GM12892 (cell line): Measurements from ENCODE around the gene SH3GL3.

Source experiments
- DNase-seq: peaks from one replicate; pipeline ENCODE4 v3.0.0; 2011; ENCODE audit not compliant: insufficient read length
- FAIRE-seq: peaks from 2 replicates; lab custom pipeline; 2011; peaks lifted over from hg19 to GRCh38; lab: Jason Lieb, UNC
- POLR2A ChIP-seq: IDR thresholded peaks from 2 replicates; pipeline ENCODE4 v1.6.1; 2011; ENCODE audit warnings: low read depth, low read length, control low read depth
- POLR2AphosphoS5 ChIP-seq: IDR thresholded peaks from 2 replicates; pipeline ENCODE4 v1.6.1; 2011; ENCODE audit warnings: low read depth, low read length, control low read depth
- TAF1 ChIP-seq: IDR thresholded peaks from 2 replicates; pipeline ENCODE4 v1.6.1; 2011; ENCODE audit warnings: low read depth, mild to moderate bottlenecking, control low read depth, low read length, borderline replicate concordance

SH3GL3 gene

DNA sequence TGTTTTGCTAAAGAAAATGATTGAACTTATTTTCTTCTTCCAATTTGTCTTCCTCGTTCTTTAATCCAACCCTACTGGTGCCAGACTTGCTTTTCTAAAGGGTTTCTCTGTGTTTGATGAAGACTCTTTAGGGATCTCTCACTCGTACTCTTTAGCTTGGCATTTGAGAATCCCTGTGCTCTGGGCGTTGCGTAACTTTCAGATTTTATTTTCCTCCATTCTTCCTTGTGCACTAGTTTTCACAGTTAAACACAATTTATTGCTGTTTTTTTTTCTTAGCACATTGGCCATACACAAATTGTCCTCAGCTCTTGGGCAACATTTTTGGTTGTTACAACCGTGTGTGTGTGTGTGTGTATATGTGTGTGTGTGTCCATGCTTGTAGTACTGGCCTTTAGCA is 111.0 kb downstream of the SH3GL3 start:
- FAIRE-seq: no peak
- no peak for TF ChIP-seq POLR2A
- no peak for DNase-seq

DNA sequence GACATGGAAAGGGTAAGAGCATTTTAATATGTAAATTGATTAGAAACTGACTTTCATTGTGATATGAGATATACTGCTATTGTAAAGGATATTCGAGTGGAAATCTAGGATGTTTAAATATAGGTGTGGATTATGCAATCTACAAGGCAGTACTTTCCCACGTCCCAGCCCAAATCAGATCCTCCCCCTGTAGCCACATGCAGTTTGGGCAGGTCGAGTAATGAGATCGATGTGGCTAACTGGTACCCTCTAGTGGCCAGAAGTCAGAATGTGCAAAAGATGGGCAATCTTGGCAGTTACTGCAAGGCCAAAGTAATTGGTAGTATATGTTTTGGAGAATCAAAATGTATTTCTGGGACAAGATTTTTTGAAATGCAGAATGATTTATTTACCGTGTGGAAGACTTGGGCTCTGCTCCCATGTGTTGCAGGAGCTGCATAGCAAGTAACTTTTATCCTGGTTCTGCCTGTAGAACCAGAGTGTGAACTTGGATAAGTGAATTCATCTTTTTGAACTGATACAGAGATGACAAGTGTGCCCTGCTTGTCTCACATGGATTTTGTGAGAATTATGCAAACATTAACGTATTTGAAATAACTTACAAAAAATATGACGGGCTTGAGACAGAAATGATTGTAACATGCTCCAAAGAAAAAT is 112.3 kb downstream of the SH3GL3 start:
- FAIRE-seq (peak; percentile 97), DNase-seq (peak; percentile 33)
- no peak for TF ChIP-seq TAF1
- no peak for TF ChIP-seq POLR2A
- TF ChIP-seq POLR2AphosphoS5: no peak

DNA sequence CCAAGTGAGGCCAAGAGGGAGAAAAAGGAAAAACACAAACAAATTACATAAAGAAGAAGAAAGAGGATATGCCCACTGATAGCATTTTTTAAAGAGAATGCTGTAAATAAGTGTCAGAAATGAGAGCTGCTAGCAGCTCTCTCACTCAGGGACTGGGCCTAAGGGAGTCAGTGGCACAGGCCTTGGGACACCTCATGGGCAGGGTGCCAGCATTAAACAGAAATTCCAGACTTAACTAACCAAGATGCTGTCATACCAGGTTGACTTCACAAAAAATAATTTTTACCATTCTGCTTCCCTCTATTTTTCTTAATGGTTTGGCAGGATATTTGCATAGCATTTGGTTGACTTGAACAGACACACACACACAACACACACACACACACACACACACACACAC is 114.5 kb downstream of the SH3GL3 start:
- no peak for TF ChIP-seq POLR2AphosphoS5
- no peak for TF ChIP-seq TAF1
- no peak for TF ChIP-seq POLR2A
- no peak for DNase-seq
- no peak for FAIRE-seq

DNA sequence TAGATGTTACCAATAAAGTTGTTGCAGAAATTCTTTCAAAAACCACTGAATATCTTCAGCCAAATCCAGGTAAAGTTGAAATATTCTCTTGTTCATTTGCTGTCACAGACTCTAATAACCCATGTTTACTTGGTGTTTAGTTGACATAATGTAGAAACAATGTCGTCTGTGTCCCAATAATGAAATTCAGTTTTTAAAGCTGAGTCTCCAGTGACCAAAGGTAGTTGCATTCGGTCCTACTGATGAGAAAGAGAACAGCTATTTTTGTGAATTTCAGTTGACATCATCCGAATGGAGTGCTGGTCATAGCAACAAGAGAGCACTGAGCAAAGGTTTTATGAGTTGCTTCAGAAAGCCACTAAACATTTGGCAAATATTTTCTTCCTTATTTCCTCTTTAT is 118.0 kb downstream of the SH3GL3 start:
- TF ChIP-seq TAF1 (no peak), POLR2A (no peak), POLR2AphosphoS5 (no peak)
- DNase-seq (no peak), FAIRE-seq (no peak)

DNA sequence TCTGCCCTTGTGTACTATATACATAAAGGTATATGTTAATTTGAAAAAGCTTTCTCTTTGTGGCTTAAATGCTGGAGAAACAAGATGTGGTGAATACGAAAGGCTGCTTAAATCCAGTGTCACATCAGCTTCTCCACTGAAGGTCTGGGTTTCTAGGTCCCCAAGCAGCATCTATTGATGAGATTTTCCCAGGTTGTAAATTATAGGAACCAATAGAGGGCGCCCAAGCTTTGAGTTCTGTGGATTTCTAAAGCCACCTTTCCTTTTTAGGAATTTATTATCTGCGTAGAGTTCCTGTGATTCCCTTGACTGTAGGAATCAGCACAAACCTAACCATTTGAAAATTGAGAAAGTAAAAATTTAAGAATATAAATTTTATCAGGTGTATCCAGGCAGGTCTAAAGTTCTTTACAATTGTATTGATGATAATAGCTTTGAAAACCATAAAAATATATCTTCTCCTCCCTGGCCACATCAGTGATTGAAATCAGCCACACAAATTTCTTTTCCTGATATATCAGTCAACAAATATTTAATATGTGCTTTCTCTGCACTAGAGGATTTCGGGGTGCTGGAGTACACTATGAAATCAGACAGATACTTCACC is 118.5 kb downstream of the SH3GL3 start:
- FAIRE-seq (peak; percentile 77), DNase-seq (no peak)
- TF ChIP-seq POLR2AphosphoS5 (no peak), POLR2A (no peak), TAF1 (no peak)

DNA sequence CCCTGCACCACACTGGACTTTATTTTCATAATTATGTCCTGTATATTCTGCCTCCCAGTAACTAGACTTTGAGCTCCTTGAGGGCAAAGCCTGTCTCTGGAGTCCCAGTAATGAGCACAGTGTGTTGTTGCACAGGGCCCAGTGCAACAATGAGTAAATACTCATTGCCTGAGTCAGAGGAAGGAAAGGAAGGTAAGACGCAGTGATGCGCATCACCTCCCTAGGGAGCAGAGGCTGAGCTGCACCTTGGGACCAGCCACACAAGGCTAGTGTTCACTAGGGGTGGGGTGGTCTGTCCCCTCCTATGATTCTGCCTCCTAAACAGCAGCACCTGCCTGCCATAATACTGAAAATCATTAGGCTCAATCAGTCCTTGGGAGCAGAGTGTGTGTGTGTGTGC is 120.2 kb downstream of the SH3GL3 start:
- TF ChIP-seq POLR2AphosphoS5 (no peak), POLR2A (no peak), TAF1 (no peak)
- DNase-seq: no peak
- FAIRE-seq: no peak

DNA sequence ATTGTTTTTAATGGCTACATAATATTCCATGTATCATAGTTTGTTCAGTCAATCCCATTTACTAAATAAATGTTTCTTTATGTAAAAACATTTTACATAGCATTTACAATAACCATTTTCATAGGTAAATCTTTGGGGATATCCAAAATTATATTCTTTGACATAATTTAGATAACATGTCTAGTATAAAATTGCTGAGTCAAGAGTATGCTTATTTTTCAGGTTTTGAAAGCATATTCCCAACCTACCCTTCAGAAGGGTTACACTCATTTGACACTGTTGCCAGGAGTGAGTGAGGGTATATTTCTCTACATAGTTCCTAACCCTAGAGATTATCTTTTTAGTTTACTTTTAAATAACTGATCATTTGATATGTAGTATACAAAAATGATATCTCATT is 122.2 kb downstream of the SH3GL3 start:
- TF ChIP-seq TAF1 (no peak), POLR2AphosphoS5 (no peak), POLR2A (no peak)
- FAIRE-seq: no peak
- DNase-seq: no peak

DNA sequence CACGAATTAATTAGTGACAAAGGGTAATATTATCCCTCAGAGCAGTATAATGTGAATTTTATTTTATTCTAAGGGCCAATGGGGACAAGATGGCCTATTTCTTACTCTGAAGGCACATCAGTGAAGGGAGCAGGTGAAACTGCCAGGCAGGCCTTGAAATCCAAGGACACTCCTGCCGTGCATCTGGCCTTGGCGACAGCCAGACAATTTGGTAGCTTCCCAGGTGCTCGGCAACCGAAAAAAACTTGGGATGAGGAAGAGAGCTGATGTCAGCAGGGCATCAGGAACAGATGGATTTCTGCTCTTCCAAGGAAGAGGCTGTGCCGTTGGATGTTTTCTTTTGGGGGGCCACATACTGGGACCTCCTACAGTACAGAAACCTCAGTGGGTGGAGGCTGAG is 123.6 kb downstream of the SH3GL3 start:
- DNase-seq (no peak), FAIRE-seq (no peak)
- TF ChIP-seq POLR2A: no peak
- TF ChIP-seq POLR2AphosphoS5: no peak
- TF ChIP-seq TAF1: no peak

DNA sequence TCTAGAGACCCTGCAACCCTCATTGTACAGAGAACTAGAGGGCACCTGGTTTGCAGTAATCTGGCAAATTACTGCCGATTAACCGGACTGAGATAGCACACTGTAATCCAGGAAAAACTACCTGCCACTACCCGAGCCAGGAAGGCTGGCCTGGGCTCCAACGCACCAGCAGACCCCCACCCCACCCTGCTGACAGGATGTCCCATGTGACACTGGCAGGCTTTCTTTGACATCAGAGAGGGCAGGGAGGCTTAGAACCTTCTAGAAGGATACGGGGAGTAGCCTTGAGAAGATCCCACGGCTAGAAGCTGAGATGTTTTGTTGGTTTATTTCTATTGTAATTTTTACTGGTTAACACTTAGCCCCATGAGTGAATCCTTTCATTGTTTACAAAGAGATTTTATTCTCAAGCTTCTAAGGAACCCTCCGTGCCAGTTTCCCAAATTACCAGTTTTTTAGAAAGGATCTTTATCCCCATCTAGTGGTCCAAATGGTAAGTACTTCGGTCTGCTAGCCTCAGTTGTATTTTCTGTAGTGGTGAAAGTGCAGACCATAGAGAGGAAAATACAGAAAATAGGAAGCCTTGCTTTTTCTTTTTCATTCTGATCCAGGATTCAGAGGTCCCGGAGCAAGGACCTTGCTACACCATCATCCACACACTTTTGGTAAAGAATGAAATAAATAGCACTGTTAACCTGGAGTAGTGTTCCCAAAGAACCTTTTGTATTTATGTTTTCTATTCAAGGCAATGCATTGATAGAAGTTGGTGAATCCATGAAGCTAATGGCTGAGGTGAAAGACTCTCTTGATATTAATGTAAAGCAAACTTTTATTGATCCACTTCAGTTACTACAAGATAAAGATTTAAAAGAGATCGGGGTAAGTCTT is 124.9 kb downstream of the SH3GL3 start:
- FAIRE-seq (peak; percentile 82), DNase-seq (no peak)
- TF ChIP-seq TAF1 (no peak), POLR2A (no peak), POLR2AphosphoS5 (no peak)

DNA sequence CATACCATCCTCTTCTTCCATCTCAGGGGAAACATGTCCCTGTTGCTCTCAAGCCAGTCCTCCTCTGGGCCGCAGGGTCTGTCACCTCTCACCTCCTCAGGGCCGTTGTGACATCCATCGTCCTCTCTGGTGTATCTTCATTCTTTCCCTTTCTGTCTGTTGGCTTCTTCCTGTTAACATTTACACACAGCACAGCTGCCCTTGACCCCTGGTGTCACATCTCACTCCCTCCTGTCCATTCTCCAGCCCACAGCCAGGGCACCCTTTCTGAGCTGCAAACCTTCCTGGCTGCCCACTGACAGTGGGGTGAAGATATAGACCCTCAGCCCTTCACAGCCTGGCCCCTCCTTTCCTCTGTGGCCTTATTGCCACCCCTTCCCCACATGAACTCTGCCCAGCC is 127.2 kb downstream of the SH3GL3 start:
- TF ChIP-seq POLR2A: no peak
- no peak for TF ChIP-seq TAF1
- TF ChIP-seq POLR2AphosphoS5: no peak
- FAIRE-seq (no peak), DNase-seq (no peak)

DNA sequence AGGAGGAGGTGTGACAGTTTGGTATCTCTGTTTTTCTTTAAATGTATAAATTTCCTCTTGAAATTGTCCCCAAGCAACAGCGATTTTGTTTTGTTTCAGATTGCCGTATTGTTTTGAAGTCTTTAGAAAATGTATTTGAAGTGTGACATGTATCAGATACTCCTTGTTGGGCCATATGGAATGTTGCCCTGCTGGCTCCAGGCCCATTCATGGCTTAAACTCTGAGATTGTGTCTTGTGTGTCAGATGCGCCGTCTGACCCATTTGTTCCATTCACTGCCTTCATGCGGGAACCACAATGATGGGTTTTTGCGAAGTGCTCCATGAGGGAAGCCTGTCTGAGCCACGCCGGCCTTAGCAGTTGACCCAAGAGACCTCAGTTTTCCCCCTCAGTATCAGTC is 131.6 kb downstream of the SH3GL3 start:
- FAIRE-seq: no peak

More for the DNA sequence above, 131.6 kb downstream of the SH3GL3 start:
- DNase-seq: no peak
- TF ChIP-seq TAF1 (no peak), POLR2AphosphoS5 (no peak)
